T-helper 2 cell treated with Interferon-gamma antibody and Interleukin-4, amounts not matched to agents 5 μg/mL and 100 μg/mL, for 36 hours (primary cell): Measurements from ENCODE around the gene FUT3.
"Not testable (repeated sequence)": the region's sequence is repeated elsewhere in the genome, so short reads cannot be mapped to it uniquely, and the experiment has no call there.

Experiments used
- DNase-seq: peaks from one replicate; pipeline ENCODE4 v3.0.0; 2021; ENCODE audit warnings: low spot score
- H3K27ac Mint-ChIP-seq: one replicate; pipeline ENCODE4 v1.8.0; 2021; ENCODE audit warnings: mild to moderate bottlenecking, mixed read lengths
- H3K27me3 Mint-ChIP-seq: one replicate; pipeline ENCODE4 v1.8.0; 2021; ENCODE audit warnings: low read depth, mixed read lengths
- H3K36me3 Mint-ChIP-seq: one replicate; pipeline ENCODE4 v1.8.0; 2021; ENCODE audit warnings: low read depth, mixed read lengths
- H3K4me1 Mint-ChIP-seq: one replicate; pipeline ENCODE4 v1.8.0; 2021; ENCODE audit warnings: low read depth, mixed read lengths
- H3K4me3 Mint-ChIP-seq: one replicate; pipeline ENCODE4 v1.8.0; 2022; ENCODE audit warnings: mild to moderate bottlenecking, moderate library complexity, mixed read lengths
- H3K9me3 Mint-ChIP-seq: one replicate; pipeline ENCODE4 v1.8.0; 2021; ENCODE audit warnings: mixed read lengths

The FUT3 gene

GRCh38 chr19:5891572-5891937 lies 40.3 kb upstream of the FUT3 start:
- peaks cover 3% of the 10 kb centered on the region for H3K36me3 Mint-ChIP-seq
- DNase-seq, result no peak
- H3K4me1 Mint-ChIP-seq, result no peaks in the 10 kb centered on the region
- H3K27me3 Mint-ChIP-seq, result peaks cover 5% of the 10 kb centered on the region
- no peak overlapping the region for H3K27ac Mint-ChIP-seq
- H3K4me3 Mint-ChIP-seq, result no peak overlapping the region
- no peaks in the 10 kb centered on the region for H3K9me3 Mint-ChIP-seq

DNA sequence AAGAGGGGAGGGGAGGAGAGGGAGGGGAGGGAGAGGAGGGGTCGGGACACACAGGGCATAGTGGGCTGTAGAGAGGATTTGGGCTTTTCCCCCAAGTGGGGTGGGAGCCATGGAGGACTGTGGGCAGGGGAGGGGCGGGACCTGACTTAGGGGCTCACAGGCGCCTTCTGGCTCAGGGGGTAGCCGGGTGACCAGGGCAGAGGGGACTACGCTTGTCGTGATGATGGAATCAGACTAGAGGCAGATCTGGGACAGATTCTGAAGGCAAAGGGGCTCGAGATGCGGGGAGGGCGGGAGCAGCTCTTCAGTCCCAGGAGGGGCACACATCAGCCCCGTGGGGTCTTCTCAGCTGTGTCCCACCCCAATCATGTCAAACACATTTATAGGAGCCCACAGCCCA lies 38.9 kb upstream of the FUT3 start:
- no peak for DNase-seq
- no peaks in the 10 kb centered on the region for H3K4me1 Mint-ChIP-seq
- H3K36me3 Mint-ChIP-seq, result no peaks in the 10 kb centered on the region
- no peak overlapping the region for H3K27ac Mint-ChIP-seq
- peaks cover 5% of the 10 kb centered on the region for H3K27me3 Mint-ChIP-seq
- no peaks in the 10 kb centered on the region for H3K9me3 Mint-ChIP-seq
- H3K4me3 Mint-ChIP-seq, result no peak overlapping the region

DNA sequence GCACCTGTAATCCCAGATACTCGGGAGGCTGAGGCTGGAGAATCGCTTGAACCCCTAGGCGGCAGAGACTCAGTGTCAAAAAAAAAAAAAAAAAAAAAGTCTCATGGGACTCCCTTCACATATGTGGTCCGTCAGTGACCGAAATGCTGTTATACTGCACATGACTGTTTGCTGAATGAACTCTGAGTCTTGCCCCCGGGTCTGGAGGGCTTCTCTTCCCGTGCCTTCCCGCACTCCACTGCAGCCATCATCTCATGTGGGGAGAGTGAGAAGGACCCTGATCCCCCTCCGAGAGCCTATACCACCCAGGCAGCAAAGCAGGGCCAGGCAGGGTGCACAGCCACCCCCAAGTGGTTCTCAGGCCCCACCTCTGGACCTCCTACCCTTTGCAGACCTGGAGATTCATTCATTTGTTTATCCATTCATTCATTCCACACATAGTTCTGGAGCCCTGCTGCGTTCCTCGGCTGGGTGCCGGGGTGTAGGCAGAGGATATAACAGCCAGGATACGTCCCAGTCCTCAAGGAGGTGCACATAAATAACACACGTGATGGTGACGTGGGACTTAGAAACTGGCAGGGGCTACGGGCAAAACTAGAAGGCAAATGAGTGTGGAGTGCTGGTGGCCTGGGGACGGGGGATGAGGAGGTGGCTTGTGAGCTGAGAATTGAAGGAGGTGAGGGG lies 38.2 kb upstream of the FUT3 start:
- Mint-ChIP-seq H3K36me3 (no peaks in the 10 kb centered on the region), H3K27ac (no peak overlapping the region), H3K27me3 (peaks cover 5% of the 10 kb centered on the region), H3K4me1 (no peaks in the 10 kb centered on the region), H3K4me3 (no peak overlapping the region), H3K9me3 (no peaks in the 10 kb centered on the region)
- no peak for DNase-seq

- not testable (repeated sequence) for H3K27ac Mint-ChIP-seq
Measured at GRCh38 chr19:5884065-5884811, 33.0 kb upstream of the FUT3 start.

GRCh38 chr19:5883157-5883873 lies 32.1 kb upstream of the FUT3 start:
- not testable (repeated sequence) for H3K27ac Mint-ChIP-seq, H3K36me3 Mint-ChIP-seq, H3K4me1 Mint-ChIP-seq, H3K27me3 Mint-ChIP-seq, H3K9me3 Mint-ChIP-seq, DNase-seq, H3K4me3 Mint-ChIP-seq

More at GRCh38 chr19:5884065-5884811, 33.0 kb upstream of the FUT3 start:
- DNase-seq, H3K4me3 Mint-ChIP-seq, H3K36me3 Mint-ChIP-seq, H3K4me1 Mint-ChIP-seq, H3K9me3 Mint-ChIP-seq, H3K27me3 Mint-ChIP-seq: not testable (repeated sequence)

DNA sequence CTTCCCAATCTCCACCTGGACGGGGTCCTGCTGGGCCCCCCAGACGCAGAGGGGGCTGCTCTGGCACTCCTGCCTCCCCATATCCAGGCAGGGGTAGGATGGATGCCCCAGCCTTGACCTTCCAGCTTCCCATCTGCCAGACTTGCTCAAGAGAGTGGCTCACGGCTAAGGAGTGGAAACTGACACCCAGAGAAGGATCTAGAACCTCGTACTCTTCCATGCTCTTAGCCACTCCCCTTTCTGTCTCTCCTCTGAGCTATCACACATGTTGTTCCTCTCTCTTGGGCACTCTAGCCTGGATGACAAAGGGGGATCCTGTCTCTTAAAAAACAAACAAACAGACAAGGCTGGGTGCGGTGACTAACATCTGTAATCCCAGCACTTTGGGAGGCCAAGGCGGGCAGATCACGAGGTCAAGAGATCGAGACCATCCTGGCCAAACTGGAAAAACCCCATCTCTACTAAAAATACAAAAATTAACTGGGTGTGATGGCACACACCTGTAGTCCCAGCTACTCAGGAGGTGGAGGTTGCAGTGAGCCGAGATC lies 31.2 kb upstream of the FUT3 start:
- no peak overlapping the region for H3K27ac Mint-ChIP-seq
- H3K27me3 Mint-ChIP-seq, result peaks cover 4% of the 10 kb centered on the region
- no peak for DNase-seq
- no peaks in the 10 kb centered on the region for H3K36me3 Mint-ChIP-seq
- no peak overlapping the region for H3K4me3 Mint-ChIP-seq
- H3K4me1 Mint-ChIP-seq, result no peaks in the 10 kb centered on the region
- no peaks in the 10 kb centered on the region for H3K9me3 Mint-ChIP-seq

DNA sequence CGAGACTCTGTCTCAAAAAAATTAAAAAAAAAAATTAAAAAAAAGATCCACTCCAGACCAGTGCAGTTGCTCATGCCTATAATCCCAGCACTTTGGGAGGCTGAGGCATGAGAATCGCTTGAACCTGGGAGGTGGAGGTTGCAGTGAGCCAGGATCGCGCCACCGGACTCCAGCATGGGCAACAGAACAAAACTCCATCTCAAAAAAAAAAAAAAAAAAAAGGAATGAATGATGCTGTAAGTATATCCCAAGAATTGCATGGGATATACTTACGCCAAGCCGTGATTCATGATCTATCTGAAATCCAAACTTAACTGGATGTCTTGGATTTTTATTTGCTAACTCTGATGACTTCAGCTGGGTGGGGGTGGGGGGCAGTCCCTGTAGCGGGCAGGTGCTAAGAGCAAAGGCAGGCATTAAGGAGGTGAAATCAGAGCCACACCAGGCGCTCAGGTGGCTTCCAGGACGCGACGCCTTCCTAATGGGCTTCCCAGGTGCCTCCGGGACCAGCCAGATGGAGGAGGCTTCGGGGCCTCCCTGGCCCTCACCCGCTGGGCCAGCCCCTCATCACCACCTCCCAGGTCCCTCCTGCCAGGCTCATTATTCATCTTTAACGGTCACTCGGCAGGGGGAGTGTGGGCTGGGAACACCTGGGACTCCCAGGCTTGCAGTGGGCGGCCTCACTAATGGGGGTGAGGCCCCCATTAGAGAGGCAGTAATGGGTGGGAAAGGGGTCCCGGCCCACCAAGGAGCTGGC lies 30.5 kb upstream of the FUT3 start:
- H3K27ac Mint-ChIP-seq, result no peak overlapping the region
- no peaks in the 10 kb centered on the region for H3K36me3 Mint-ChIP-seq
- no peaks in the 10 kb centered on the region for H3K4me1 Mint-ChIP-seq
- H3K27me3 Mint-ChIP-seq, result peaks cover 4% of the 10 kb centered on the region
- no peak for DNase-seq
- H3K4me3 Mint-ChIP-seq, result no peak overlapping the region
- H3K9me3 Mint-ChIP-seq, result no peaks in the 10 kb centered on the region

GRCh38 chr19:5880604-5881078 lies 29.4 kb upstream of the FUT3 start:
- H3K36me3 Mint-ChIP-seq, result no peaks in the 10 kb centered on the region
- H3K9me3 Mint-ChIP-seq, result no peaks in the 10 kb centered on the region
- H3K27me3 Mint-ChIP-seq, result peaks cover 4% of the 10 kb centered on the region
- no peak overlapping the region for H3K27ac Mint-ChIP-seq
- no peak overlapping the region for H3K4me3 Mint-ChIP-seq
- H3K4me1 Mint-ChIP-seq, result no peaks in the 10 kb centered on the region
- DNase-seq, result no peak

DNA sequence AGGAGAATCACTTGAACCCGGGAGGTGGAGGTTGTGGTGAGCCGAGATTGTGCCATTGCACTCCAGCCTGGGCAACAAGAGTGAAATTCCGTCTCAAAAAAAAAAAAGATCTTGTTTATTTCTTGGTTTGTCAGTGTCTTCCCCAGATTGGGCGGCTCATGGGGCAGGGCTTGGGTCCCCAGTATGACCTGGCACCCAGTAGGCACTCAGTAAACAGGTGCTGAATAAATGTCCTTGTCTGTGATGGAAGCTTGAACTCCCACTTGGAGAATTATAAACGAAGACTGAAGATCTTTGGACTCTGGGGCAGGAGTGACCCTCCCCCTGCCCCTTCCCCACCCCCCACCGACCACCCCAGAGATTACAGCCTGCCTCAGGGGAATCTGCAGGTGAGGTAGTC lies 28.9 kb upstream of the FUT3 start:
- no peak overlapping the region for H3K4me3 Mint-ChIP-seq
- no peaks in the 10 kb centered on the region for H3K36me3 Mint-ChIP-seq
- no peaks in the 10 kb centered on the region for H3K9me3 Mint-ChIP-seq
- H3K4me1 Mint-ChIP-seq, result no peaks in the 10 kb centered on the region
- H3K27ac Mint-ChIP-seq, result no peak overlapping the region
- no peak for DNase-seq
- peaks cover 4% of the 10 kb centered on the region for H3K27me3 Mint-ChIP-seq

DNA sequence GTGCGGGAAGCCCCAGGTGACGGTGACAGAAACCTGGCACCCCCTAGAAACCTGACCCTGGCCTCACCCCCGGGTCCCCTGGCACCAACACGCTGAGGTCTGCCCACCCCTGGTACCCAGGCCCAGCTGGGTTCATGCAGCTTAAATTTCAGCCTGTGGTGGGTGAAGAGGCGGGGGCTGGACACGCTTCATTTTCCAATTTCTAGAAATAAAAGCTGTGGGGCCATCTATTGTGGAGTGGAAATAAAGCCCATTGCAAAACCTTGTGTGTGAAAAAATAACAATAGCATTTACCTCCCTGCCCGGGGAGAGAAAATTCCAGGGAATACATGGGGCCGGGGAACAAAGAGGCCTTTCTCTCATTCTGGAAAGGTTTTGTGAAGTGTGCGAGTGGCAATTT lies 26.6 kb upstream of the FUT3 start:
- H3K4me1 Mint-ChIP-seq, result no peaks in the 10 kb centered on the region

GRCh38 chr19:5877427-5877826 lies 26.2 kb upstream of the FUT3 start:
- H3K36me3 Mint-ChIP-seq, result no peaks in the 10 kb centered on the region
- no peaks in the 10 kb centered on the region for H3K9me3 Mint-ChIP-seq
- no peaks in the 10 kb centered on the region for H3K4me1 Mint-ChIP-seq
- DNase-seq, result no peak
- no peak overlapping the region for H3K4me3 Mint-ChIP-seq
- no peak overlapping the region for H3K27ac Mint-ChIP-seq
- H3K27me3 Mint-ChIP-seq, result peaks cover under 1% of the 10 kb centered on the region

More for the DNA sequence above, 26.6 kb upstream of the FUT3 start:
- DNase-seq, result no peak
- Mint-ChIP-seq H3K9me3 (no peaks in the 10 kb centered on the region), H3K27me3 (peaks cover 4% of the 10 kb centered on the region), H3K36me3 (no peaks in the 10 kb centered on the region), H3K4me3 (no peak overlapping the region), H3K27ac (no peak overlapping the region)

DNA sequence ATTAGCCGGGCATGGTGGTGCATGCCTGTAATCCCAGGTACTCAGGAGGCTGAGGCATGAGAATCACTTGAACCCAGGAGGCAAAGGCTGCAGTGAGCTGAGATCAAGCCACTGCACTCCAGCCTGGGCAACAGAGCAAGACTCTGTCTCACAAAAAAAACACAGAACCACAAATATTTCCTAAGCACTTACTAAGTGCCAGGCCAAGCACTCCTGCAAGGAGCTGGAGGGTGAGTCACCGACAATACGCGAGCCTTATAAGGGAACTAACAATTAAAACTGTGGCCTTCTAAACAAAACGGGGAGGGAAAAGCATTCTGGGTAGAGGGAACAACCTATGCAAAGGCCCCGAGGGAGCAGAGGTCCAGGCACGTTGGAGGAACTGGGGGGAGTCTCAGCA lies 23.2 kb upstream of the FUT3 start:
- H3K9me3 Mint-ChIP-seq, result not testable (repeated sequence)

DNA sequence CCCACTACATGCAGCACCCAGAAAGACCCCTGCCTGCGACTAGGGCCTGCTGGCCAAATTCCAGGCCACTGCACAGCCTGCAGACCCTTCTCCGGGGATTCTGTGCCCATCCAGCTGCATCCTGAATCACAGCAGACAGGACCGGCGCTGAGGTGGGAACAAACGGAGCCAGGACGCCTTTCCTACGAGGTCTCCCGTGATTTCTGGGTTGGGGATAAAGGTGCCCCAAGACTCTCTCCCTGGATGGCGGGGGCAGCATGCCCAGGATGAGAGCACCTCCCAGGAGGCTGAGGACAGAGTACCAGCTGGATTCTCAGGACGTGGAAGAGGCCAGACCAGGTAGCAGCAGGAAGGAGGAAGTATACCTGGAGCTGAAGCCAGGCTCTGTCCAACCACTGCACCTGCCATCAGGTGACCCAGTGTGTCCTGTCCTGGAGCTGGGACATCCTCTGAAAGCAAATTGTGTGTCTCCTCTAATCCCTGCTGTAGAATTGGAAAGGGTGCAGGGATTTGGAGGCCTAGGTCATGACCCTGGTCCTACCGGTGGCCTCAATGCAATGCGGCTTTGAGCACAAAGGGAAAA lies 22.5 kb upstream of the FUT3 start:
- DNase-seq, result no peak
- H3K27ac Mint-ChIP-seq, result no peak overlapping the region
- H3K36me3 Mint-ChIP-seq, result no peaks in the 10 kb centered on the region
- H3K4me3 Mint-ChIP-seq, result no peak overlapping the region
- no peaks in the 10 kb centered on the region for H3K4me1 Mint-ChIP-seq
- H3K9me3 Mint-ChIP-seq, result no peaks in the 10 kb centered on the region
- H3K27me3 Mint-ChIP-seq, result no peaks in the 10 kb centered on the region

More for the DNA sequence above, 23.2 kb upstream of the FUT3 start:
- not testable (repeated sequence) for DNase-seq, H3K36me3 Mint-ChIP-seq, H3K27ac Mint-ChIP-seq, H3K4me1 Mint-ChIP-seq, H3K27me3 Mint-ChIP-seq, H3K4me3 Mint-ChIP-seq
